Aortic smooth muscle cell (primary cell): Measurements from ENCODE around the gene CCDC175. TPM values are rescaled to one million over a fixed set of nuclear protein-coding genes. Genes with fewer than 3 reads are reported as not detected.

Experiments used
- total RNA-seq: library from RNA; depleted of rRNA; stranded (reverse); fragments of >200 nt; gene quantifications from 2 replicates; pipeline ENCODE4 v1.2.3, GENCODE V29; 2014

The CCDC175 gene
- total RNA-seq = not detected in 2 replicates

GRCh38 chr14:59576332-59577294 lies at the start of gene CCDC175:
TSS of gene CCDC175 (minus strand) at chr14:59576812. CDS start at chr14:59576775, 37 bp downstream.

GRCh38 chr14:59483819-59484638 lies 92.6 kb downstream of the CCDC175 start, which contains the start of the genes JKAMP and L3HYPDH:
TSS of gene JKAMP (plus strand) at chr14:59484517. CDS start at chr14:59484590, 73 bp downstream.
TSS of gene L3HYPDH (minus strand) at chr14:59484408. CDS start at chr14:59484316, 92 bp downstream.

GRCh38 chr14:59465316-59466135 lies 111.1 kb downstream of the CCDC175 start, which contains the start of gene GPR135:
TSS of gene GPR135 (minus strand) at chr14:59465380. CDS start at chr14:59465226, 154 bp downstream.

Other genes starting within 250 kb of the CCDC175 start
- gene GPR135, start 111.4 kb downstream of the CCDC175 start, total RNA-seq = 2.0 and 2.4 TPM in 2 replicates
- 30.6 and 35.4 TPM in 2 replicates for gene L3HYPDH, start 92.4 kb downstream of the CCDC175 start, total RNA-seq
- gene JKAMP, start 92.3 kb downstream of the CCDC175 start, total RNA-seq = 87.9 and 100 TPM in 2 replicates